IMR-90 (cell line): ENCODE measurements around the gene PPP1R12B. TPM values are rescaled to one million over a fixed set of nuclear protein-coding genes. Genes with fewer than 3 reads are reported as not detected.
"Not testable (repeated sequence)": the region's sequence is repeated elsewhere in the genome, so short reads cannot be mapped to it uniquely, and the experiment has no call there.

Experiments used
- ATAC-seq: fragments of 200-7000 bp; cut with Tn5 transposase; 2 replicates; pipeline ENCODE4 v1.9.1; 2020; ENCODE audit warnings: low read depth, mild to moderate bottlenecking, moderate library complexity
- BruUV-seq: library from RNA; stranded (reverse); fragments of 400-500 nt; replicated peaks from 2 replicates; lab custom pipeline; 2021; lab: Mats Ljungman, UMichigan
- CTCF ChIA-PET: fragments of 300-600 bp; formaldehyde crosslinking; extraction: SDS; loops from one replicate; lab custom pipeline; 2021; ENCODE audit warnings: antibody characterized with exemption; lab: Yijun Ruan, JAX
- POLR2A ChIA-PET: fragments of 300-600 bp; sonication (Branson Sonifier 250); formaldehyde crosslinking; loops from one replicate; lab custom pipeline; 2022; ENCODE audit warnings: antibody characterized with exemption; ENCODE audit not compliant: unreplicated experiment; lab: Charles Lee
- DNase-seq: peaks from one replicate; pipeline ENCODE4 v3.0.0; 2013
- H2AFZ ChIP-seq: replicated peaks from 2 replicates; pipeline ENCODE3; 2013; ENCODE audit warnings: low read length, mild to moderate bottlenecking; ENCODE audit not compliant: poor library complexity
- H2AK5ac ChIP-seq: 2 replicates; pipeline ENCODE4 v1.6.1; 2013; ENCODE audit warnings: low read depth, low read length, inconsistent platforms
- H2AK9ac ChIP-seq: replicated peaks from 2 replicates; pipeline ENCODE3; 2013; ENCODE audit warnings: mild to moderate bottlenecking, low read depth, low read length, moderate library complexity; ENCODE audit not compliant: poor library complexity
- H2BK120ac ChIP-seq: 2 replicates; pipeline ENCODE4 v1.6.1; 2013; ENCODE audit warnings: low read depth, low read length, inconsistent platforms
- H2BK15ac ChIP-seq: 3 replicates; pipeline ENCODE4 v1.6.1; 2013; ENCODE audit warnings: low read depth, low read length, inconsistent platforms
- H2BK20ac ChIP-seq: 2 replicates; pipeline ENCODE4 v1.6.1; 2013; ENCODE audit warnings: low read depth, mild to moderate bottlenecking, inconsistent platforms, low read length, moderate library complexity
- H2BK5ac ChIP-seq: 2 replicates; pipeline ENCODE4 v1.6.1; 2013; ENCODE audit warnings: mild to moderate bottlenecking, low read depth, low read length, inconsistent platforms; ENCODE audit not compliant: poor library complexity, severe bottlenecking
- H3K14ac ChIP-seq: replicated peaks from 2 replicates; pipeline ENCODE4 v1.6.1; 2013; ENCODE audit warnings: low read depth, low read length, inconsistent platforms
- H3K18ac ChIP-seq: 2 replicates; pipeline ENCODE4 v1.6.1; 2013; ENCODE audit warnings: low read depth, low read length, control low read depth
- H3K23ac ChIP-seq: 2 replicates; pipeline ENCODE4 v1.6.1; 2013; ENCODE audit warnings: low read depth, low read length, inconsistent platforms
- H3K27ac ChIP-seq: 2 replicates; pipeline ENCODE4 v1.5.1; 2013; ENCODE audit warnings: mild to moderate bottlenecking, control low read depth, low read length; ENCODE audit not compliant: insufficient read depth
- H3K27me3 ChIP-seq: 2 replicates; pipeline ENCODE4 v1.6.1; 2013; ENCODE audit warnings: low read length; ENCODE audit not compliant: control insufficient read depth, insufficient read depth
- H3K36me3 ChIP-seq: 2 replicates; pipeline ENCODE4 v1.6.1; 2013; ENCODE audit warnings: low read length, mixed read lengths; ENCODE audit not compliant: control insufficient read depth, insufficient read depth
- H3K4ac ChIP-seq: 2 replicates; pipeline ENCODE4 v1.6.1; 2013; ENCODE audit warnings: low read depth, low read length, inconsistent platforms
- H3K4me1 ChIP-seq: 2 replicates; pipeline ENCODE4 v1.6.1; 2013; ENCODE audit warnings: low read length, mixed read lengths; ENCODE audit not compliant: control insufficient read depth, insufficient read depth
- H3K4me2 ChIP-seq: 2 replicates; pipeline ENCODE4 v1.6.1; 2013; ENCODE audit warnings: low read depth, mild to moderate bottlenecking, control low read depth, low read length, moderate library complexity
- H3K4me3 ChIP-seq: 2 replicates; pipeline ENCODE4 v1.5.1; 2013; ENCODE audit warnings: low read depth, mild to moderate bottlenecking, control low read depth, low read length, moderate library complexity; ENCODE audit not compliant: insufficient read depth
- H3K56ac ChIP-seq: 2 replicates; pipeline ENCODE4 v1.6.1; 2013; ENCODE audit warnings: low read length, inconsistent platforms; ENCODE audit not compliant: insufficient read depth; ENCODE audit errors: extremely low read depth
- H3K79me1 ChIP-seq, 2 experiments: 2 replicates each; pipeline ENCODE4 v1.6.1; 2013; ENCODE audit warnings: low read length in 2 of 2, inconsistent platforms in 1 of 2, low read depth in 1 of 2
- H3K9ac ChIP-seq: 2 replicates; pipeline ENCODE4 v1.6.1; 2013; ENCODE audit warnings: low read depth, low read length, control low read depth
- H3K9me1 ChIP-seq: 2 replicates; pipeline ENCODE4 v1.6.1; 2013; ENCODE audit warnings: low read length, inconsistent platforms; ENCODE audit not compliant: insufficient read depth
- H3K9me3 ChIP-seq: 2 replicates; pipeline ENCODE4 v1.6.1; 2013; ENCODE audit warnings: low read length; ENCODE audit not compliant: control insufficient read depth, insufficient read depth
- H4K20me1 ChIP-seq: 2 replicates; pipeline ENCODE4 v1.6.1; 2013; ENCODE audit warnings: low read length, inconsistent platforms; ENCODE audit not compliant: insufficient read depth
- H4K5ac ChIP-seq: 2 replicates; pipeline ENCODE4 v1.6.1; 2013; ENCODE audit warnings: mild to moderate bottlenecking, low read depth, low read length, control low read depth
- H4K8ac ChIP-seq, 2 experiments: 2 replicates each; pipeline ENCODE4 v1.6.1; 2013; ENCODE audit warnings: low read depth in 2 of 2, low read length in 2 of 2, control low read depth in 1 of 2, inconsistent platforms in 1 of 2
- H4K91ac ChIP-seq: 2 replicates; pipeline ENCODE4 v1.6.1; 2013; ENCODE audit warnings: low read depth, low read length, inconsistent platforms; ENCODE audit not compliant: insufficient read depth
- dilution Hi-C: fragments of 300-500 bp; cut with HindIII; formaldehyde crosslinking; loops from one replicate; pipeline ENCODE4 v1.14.3; 2018; ENCODE audit warnings: low sequenced_read_pairs; ENCODE audit not compliant: unreplicated experiment
- in situ Hi-C: fragments of 300-500 bp; cut with MboI; formaldehyde crosslinking; loops from 3 replicates; pipeline ENCODE4 v1.14.3; 2019; ENCODE audit warnings: low sequenced_read_pairs, inconsistent platforms, mixed read lengths
- intact Hi-C: fragments of 100-400 bp; cut with micrococcal nuclease; formaldehyde crosslinking; loops from 2 replicates; pipeline ENCODE4 v1.10.0; 2022
- polyA plus RNA-seq, 3 experiments: library from polyadenylated mRNA; depleted of rRNA; stranded (reverse); fragments of >200 nt; gene quantifications; 2 replicates each; pipeline ENCODE4 v1.2.3, GENCODE V29; 2012; ENCODE audit warnings: low replicate concordance in 1 of 3
- total RNA-seq: library from RNA; depleted of rRNA; stranded (reverse); fragments of >200 nt; gene quantifications from 2 replicates; pipeline ENCODE4 v1.2.3, GENCODE V29; 2012

PPP1R12B gene
- total and polyA plus RNA-seq, 2 of the 4 experiments (the other 2 are of a cell fraction) = 8.5 to 12.0 TPM

GRCh38 chr1:202459470-202460142 is 111.1 kb downstream of the PPP1R12B start:
- Histone ChIP-seq H3K18ac (peak overlapping the region; percentile 20; the same call in 1 of the 2 replicates), H4K8ac (peak overlapping the region in 1 of 2 experiments; percentile 54; a peak in 1 of 4 replicates), H3K4ac (peak overlapping the region; percentile 71; the same call in 1 of the 2 replicates), H3K4me2 (peak overlapping the region; percentile 87), H2BK120ac (peak overlapping the region; percentile 77; the same call in 1 of the 2 replicates), H2BK5ac (peak overlapping the region; percentile 65), H3K23ac (peak overlapping the region; percentile 48; the same call in 1 of the 2 replicates), H2BK20ac (peak overlapping the region; percentile 62; the same call in 1 of the 2 replicates)
- H3K56ac ChIP-seq, CTCF ChIA-PET, in situ Hi-C loops, H4K91ac ChIP-seq, H3K27me3 ChIP-seq, H3K9ac ChIP-seq, H3K36me3 ChIP-seq, ATAC-seq, BruUV-seq, H3K9me3 ChIP-seq, H3K4me1 ChIP-seq, DNase-seq, H2AK9ac ChIP-seq, H3K27ac ChIP-seq, dilution Hi-C loops, H4K5ac ChIP-seq, H2AFZ ChIP-seq, H3K14ac ChIP-seq, H4K20me1 ChIP-seq, H2AK5ac ChIP-seq, H3K4me3 ChIP-seq, H2BK15ac ChIP-seq, H3K79me1 ChIP-seq, H3K9me1 ChIP-seq: not testable (repeated sequence)
- intact Hi-C loops = loop anchor here (5.0 kb wide), 2 partner anchors 112 to 538 kb away; partner anchors contain the start of gene PPP1R12B
- POLR2A ChIA-PET = interaction anchor here (0.6 kb wide), 1 partner anchor 173 kb away, joined by 3 read pairs; no protein-coding TSS in a partner anchor
